HepG2 (cell line): ENCODE results near the gene ADARB2. TPM values are rescaled to one million over a fixed set of nuclear protein-coding genes. Genes with fewer than 3 reads are reported as not detected.

ENCODE experiments used
- ATAC-seq: fragments of 200-7000 bp; cut with Tn5 transposase; 3 replicates; pipeline ENCODE4 v1.9.1; 2020; ENCODE audit warnings: mild to moderate bottlenecking, moderate library complexity
- BruUV-seq: library from RNA; stranded (reverse); fragments of 400-500 nt; replicated peaks from 2 replicates; lab custom pipeline; 2021; lab: Mats Ljungman, UMichigan
- CTCF ChIA-PET: fragments of 300-600 bp; formaldehyde crosslinking; extraction: SDS; loops from one replicate; lab custom pipeline; 2021; ENCODE audit warnings: low total read pairs, inconsistent platforms, low intra/inter-chr PET ratio; lab: Yijun Ruan, JAX
- POLR2A ChIA-PET: fragments of 350-600 bp; sonication (Branson Sonifier 250); formaldehyde crosslinking; loops from one replicate; lab custom pipeline; 2020; ENCODE audit warnings: antibody characterized with exemption, inconsistent platforms; lab: Yijun Ruan, JAX
- DNase-seq: peaks from one replicate; pipeline ENCODE4 v3.0.0-alpha.2; 2015; ENCODE audit warnings: low spot score
- FAIRE-seq: peaks from 3 replicates; lab custom pipeline; 2011; peaks lifted over from hg19 to GRCh38; lab: Jason Lieb, UNC
- H2AFZ ChIP-seq: one replicate; pipeline ENCODE4 v1.6.1; 2011; ENCODE audit warnings: low read length, inconsistent platforms
- H3K27ac ChIP-seq: fragments of 300-600 bp; 3 replicates; pipeline ENCODE4 v1.8.0; 2011; ENCODE audit warnings: mixed run types, mild to moderate bottlenecking, mixed read lengths, low read length, inconsistent platforms; ENCODE audit not compliant: insufficient read depth; ENCODE audit errors: extremely low read length
- H3K27me3 ChIP-seq, 2 experiments: fragments of 200-600 bp in 1 of 2; 2 replicates in 1 of 2; 3 replicates in 1 of 2; pipeline versions ENCODE4 v1.6.0 to v1.8.0; 2011; ENCODE audit warnings: low read length in 2 of 2, mild to moderate bottlenecking in 2 of 2, moderate library complexity in 2 of 2, inconsistent platforms in 1 of 2; ENCODE audit not compliant: insufficient read depth in 2 of 2, control insufficient read depth in 1 of 2
- H3K36me3 ChIP-seq, 2 experiments: fragments of 200-600 bp in 1 of 2; replicated peaks in 1 of 2; 2 replicates in 1 of 2; 3 replicates in 1 of 2; pipeline versions ENCODE4 v1.5.1 to v1.8.0; 2011; ENCODE audit warnings: low read length in 2 of 2, inconsistent platforms in 1 of 2; ENCODE audit not compliant: insufficient read depth in 2 of 2, control insufficient read depth in 1 of 2
- H3K4me1 ChIP-seq: 2 replicates; pipeline ENCODE4 v1.5.1; 2012; ENCODE audit warnings: low read length, inconsistent platforms; ENCODE audit not compliant: insufficient read depth
- H3K4me2 ChIP-seq: 2 replicates; pipeline ENCODE4 v1.6.0; 2011; ENCODE audit warnings: low read depth, low read length, inconsistent platforms
- H3K4me3 ChIP-seq, 3 experiments: fragments of 200-600 bp in 1 of 3; sonication (generic), shearing (Covaris generic) in 1 of 3; replicated peaks in 1 of 3; 2 replicates each; pipeline ENCODE4 v1.5.1; 2011 to 2016; ENCODE audit warnings: low read length in 3 of 3, inconsistent platforms in 2 of 3, low read depth in 2 of 3, mild to moderate bottlenecking in 2 of 3, control low read depth in 1 of 3, mixed read lengths in 1 of 3; ENCODE audit not compliant: insufficient read depth in 1 of 3
- H3K79me2 ChIP-seq: one replicate; pipeline ENCODE4 v1.6.1; 2011; ENCODE audit warnings: low read length, inconsistent platforms; ENCODE audit not compliant: insufficient read depth
- H3K9ac ChIP-seq: 2 replicates; pipeline ENCODE4 v1.6.0; 2011; ENCODE audit warnings: mild to moderate bottlenecking, low read depth, low read length, inconsistent platforms; ENCODE audit not compliant: insufficient read depth
- H3K9me3 ChIP-seq: 2 replicates; pipeline ENCODE4 v1.5.1; 2012; ENCODE audit warnings: mild to moderate bottlenecking, low read length
- H4K20me1 ChIP-seq: 2 replicates; pipeline ENCODE4 v1.6.0; 2011; ENCODE audit warnings: inconsistent platforms, mild to moderate bottlenecking, low read length, moderate library complexity; ENCODE audit not compliant: insufficient read depth
- GMEB2 ChIP-seq: IDR thresholded peaks from 2 replicates; pipeline ENCODE4 v1.6.1; 2016; ENCODE audit warnings: missing biosample characterization, missing genetic modification reagents, low read depth
- KDM2A ChIP-seq: sonication (generic); formaldehyde crosslinking; IDR thresholded peaks from 2 replicates; pipeline ENCODE4 v1.4.0; 2020; ENCODE audit warnings: low read depth, missing genetic modification reagents, borderline replicate concordance
- MAFF ChIP-seq: IDR thresholded peaks from 2 replicates; pipeline ENCODE4 v1.6.1; 2011; ENCODE audit warnings: low read depth, low read length, improper control_type of control experiment
- MBD4 ChIP-seq: IDR thresholded peaks from 2 replicates; pipeline ENCODE4 v1.6.1; 2012; ENCODE audit warnings: low read length, inconsistent platforms, borderline replicate concordance
- MTF2 ChIP-seq: sonication (generic); formaldehyde crosslinking; IDR thresholded peaks from 2 replicates; pipeline ENCODE4 v1.5.0; 2020; ENCODE audit warnings: missing genetic modification reagents, borderline replicate concordance
- PITX1 ChIP-seq: sonication (generic); formaldehyde crosslinking; IDR thresholded peaks from 2 replicates; pipeline ENCODE4 v1.5.1; 2020; ENCODE audit warnings: mild to moderate bottlenecking, missing genetic modification reagents
- TBL1XR1 ChIP-seq: fragments of 150-350 bp; IDR thresholded peaks from 2 replicates; pipeline ENCODE4 v1.6.1; 2014; ENCODE audit warnings: borderline replicate concordance, low read length; ENCODE audit not compliant: partially characterized antibody
- TSC22D2 ChIP-seq: sonication (generic); formaldehyde crosslinking; IDR thresholded peaks from 2 replicates; pipeline ENCODE4 v1.5.1; 2020; ENCODE audit warnings: missing genetic modification reagents, mild to moderate bottlenecking, borderline replicate concordance
- ZBTB7B ChIP-seq: sonication (generic); formaldehyde crosslinking; IDR thresholded peaks from 2 replicates; pipeline ENCODE4 v1.4.0; 2020; ENCODE audit warnings: missing genetic modification reagents
- ZNF558 ChIP-seq: sonication (generic); formaldehyde crosslinking; IDR thresholded peaks from 2 replicates; pipeline ENCODE4 v1.9.0; 2022; ENCODE audit warnings: mild to moderate bottlenecking, missing genetic modification reagents, borderline replicate concordance
- ZNF629 ChIP-seq: sonication (generic); formaldehyde crosslinking; conservative IDR thresholded peaks from 2 replicates; pipeline ENCODE4 v1.5.0; 2020; ENCODE audit warnings: missing genetic modification reagents
- WGBS: methylation state at CpG from one replicate; pipeline ENCODE4 v1.1.6; 2017; ENCODE audit warnings: low lambda C conversion rate; 5-methylcytosine and 5-hydroxymethylcytosine counted together
- in situ Hi-C: cut with HindIII; loops from 2 replicates; pipeline ENCODE4 v1.10.0; 2017; ENCODE audit warnings: low pct_unique_long_range_greater_than_20kb; ENCODE audit not compliant: extremely low pct_ligation_motif_present
- intact Hi-C: fragments of 100-400 bp; cut with micrococcal nuclease; formaldehyde crosslinking; loops from one replicate; pipeline ENCODE4 v1.10.0; 2022; ENCODE audit not compliant: unreplicated experiment
- polyA plus RNA-seq, 8 experiments: library from polyadenylated mRNA; depleted of rRNA in 3 of 8; stranded (reverse) in 7 of 8; unstranded in 1 of 8; fragments of >200 nt; fragmentation: Illumina TruSeq in 4 of 8; extraction: Trizol in 4 of 8; gene quantifications; 2 replicates each; pipeline versions ENCODE4 v1.2.1 to v1.2.3, GENCODE V29; 2011 to 2016; ENCODE audit warnings: low read depth in 4 of 8, missing spikeins in 1 of 8, mixed read lengths in 1 of 8; ENCODE audit not compliant: insufficient read depth in 1 of 8
- total RNA-seq, 5 experiments: library from RNA; depleted of rRNA; stranded (reverse); fragments of >200 nt; fragmentation: Illumina TruSeq; extraction: Trizol; gene quantifications; 2 replicates each; pipeline ENCODE4 v1.2.3, GENCODE V29; 2016; ENCODE audit warnings: low read depth in 1 of 5

ADARB2 gene
- total and polyA plus RNA-seq, 2 of the 13 experiments (the other 11 are each of a cell fraction or from before 2014, with no cell fraction given), result not detected

DNA sequence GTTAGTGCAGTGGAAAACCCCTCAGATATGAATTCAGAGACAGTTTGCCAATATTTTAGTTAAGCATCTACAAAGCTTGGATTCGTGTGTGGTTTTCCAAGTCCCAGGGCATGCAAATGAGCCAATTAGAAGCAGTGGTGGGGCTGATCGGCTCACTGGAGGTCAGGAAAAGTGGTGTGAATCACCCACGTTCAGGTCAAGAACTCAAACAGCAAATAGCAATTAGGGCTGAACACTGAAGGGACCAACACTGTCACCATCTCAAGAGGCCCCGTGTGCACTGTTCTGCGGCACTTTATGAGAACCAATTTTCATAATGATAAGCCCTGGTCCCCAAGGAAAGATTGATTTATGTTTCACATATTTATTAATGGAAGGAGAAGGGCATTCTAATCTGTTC lies 68.9 kb downstream of the ADARB2 start:
- no peak for DNase-seq
- no peak for FAIRE-seq
- Histone ChIP-seq H4K20me1 (no peaks in the 10 kb centered on the region), H3K9me3 (no peaks in the 10 kb centered on the region), H3K9ac (no peak overlapping the region), H3K4me3 (no peak overlapping the region), H3K36me3 (no peaks in the 10 kb centered on the region), H3K4me2 (no peak overlapping the region), H3K27me3 (peaks cover 1 to 36% of the 10 kb centered on the region in 2 experiments; a peak in 3 of 5 replicates), H2AFZ (no peak overlapping the region), H3K79me2 (no peaks in the 10 kb centered on the region), H3K4me1 (no peaks in the 10 kb centered on the region), H3K27ac (no peak overlapping the region)
- WGBS, result 13% methylated on average over 5 of the region's 5 CpGs
- no peak for TF ChIP-seq MAFF
- TF ChIP-seq TBL1XR1, result no peak
- TF ChIP-seq KDM2A (CRISPR knock-in tag), result no peak
- TF ChIP-seq ZNF629 (CRISPR knock-in tag), result no peak
- TF ChIP-seq MBD4, result no peak
- TF ChIP-seq PITX1, result no peak
- TF ChIP-seq TSC22D2, result no peak
- no peak for TF ChIP-seq MTF2 (CRISPR knock-in tag)
- no peak for TF ChIP-seq ZBTB7B
- no peak for TF ChIP-seq GMEB2
- TF ChIP-seq ZNF558, result no peak
- no peak for ATAC-seq
- ChIA-PET POLR2A (no interaction called here), CTCF (no interaction called here)
- in situ Hi-C loops, result no loop called here
- intact Hi-C loops, result no loop called here
- BruUV-seq, result no TSS peak
